ENCODE results near the gene F12.

Gene F12

GRCh38 chr5:177410575-177410974 is 1.2 kb upstream of the F12 start:
- no peak for DNase-seq

- no peak for DNase-seq
Observed at GRCh38 chr5:177405805-177406204, 3.6 kb downstream of the F12 start.

GRCh38 chr5:177405312-177405711 is 4.1 kb downstream of the F12 start:
- no peak for DNase-seq

GRCh38 chr5:177404641-177405179 is 4.7 kb downstream of the F12 start:
- peak; percentile 18 for DNase-seq

DNA sequence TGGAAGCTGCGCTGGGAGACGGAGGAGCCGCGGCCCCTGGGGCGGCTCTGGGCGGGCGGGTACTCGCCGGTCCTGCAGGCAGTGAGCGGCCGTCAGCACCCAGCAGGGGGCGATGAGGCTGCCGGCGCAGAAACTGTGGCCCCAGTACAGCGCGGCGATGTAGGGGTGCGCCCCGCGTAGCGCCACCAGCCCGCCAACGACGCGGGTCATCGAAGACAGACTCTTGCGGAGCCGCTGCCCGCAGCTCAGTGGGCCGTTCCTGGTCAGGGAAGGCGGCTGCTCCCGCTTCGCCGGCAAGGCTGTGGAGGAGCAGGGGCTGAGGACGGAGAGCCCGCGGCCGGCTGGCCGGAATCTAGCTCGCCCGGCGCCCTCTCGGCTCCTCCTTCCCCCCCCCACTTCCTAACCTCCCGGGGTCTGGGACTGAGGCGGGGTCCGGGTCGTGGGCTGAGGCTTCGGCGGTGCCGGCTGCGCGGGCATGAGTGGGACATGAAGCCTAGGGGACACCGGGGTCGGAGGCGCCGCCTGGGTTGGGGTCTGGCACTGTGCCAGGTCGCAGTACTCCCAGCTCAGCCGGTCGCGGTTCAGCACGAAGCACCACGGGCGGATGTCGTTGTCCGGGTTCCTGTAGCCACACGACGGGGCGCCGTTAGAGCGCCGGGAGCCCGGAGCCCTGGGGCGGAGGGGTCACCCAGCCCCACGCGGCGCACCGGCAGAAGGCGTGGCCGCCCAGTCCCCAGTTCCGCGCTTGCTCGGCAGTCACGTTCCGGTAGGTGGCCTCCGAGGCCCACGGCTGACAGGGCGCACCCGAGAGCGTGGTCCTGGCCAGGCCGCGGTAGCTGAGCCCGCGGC is 5.3 kb downstream of the F12 start:
- DNase-seq = peak; percentile 21

- no peak for DNase-seq
Observed at GRCh38 chr5:177403102-177403791, 6.1 kb downstream of the F12 start.

DNA sequence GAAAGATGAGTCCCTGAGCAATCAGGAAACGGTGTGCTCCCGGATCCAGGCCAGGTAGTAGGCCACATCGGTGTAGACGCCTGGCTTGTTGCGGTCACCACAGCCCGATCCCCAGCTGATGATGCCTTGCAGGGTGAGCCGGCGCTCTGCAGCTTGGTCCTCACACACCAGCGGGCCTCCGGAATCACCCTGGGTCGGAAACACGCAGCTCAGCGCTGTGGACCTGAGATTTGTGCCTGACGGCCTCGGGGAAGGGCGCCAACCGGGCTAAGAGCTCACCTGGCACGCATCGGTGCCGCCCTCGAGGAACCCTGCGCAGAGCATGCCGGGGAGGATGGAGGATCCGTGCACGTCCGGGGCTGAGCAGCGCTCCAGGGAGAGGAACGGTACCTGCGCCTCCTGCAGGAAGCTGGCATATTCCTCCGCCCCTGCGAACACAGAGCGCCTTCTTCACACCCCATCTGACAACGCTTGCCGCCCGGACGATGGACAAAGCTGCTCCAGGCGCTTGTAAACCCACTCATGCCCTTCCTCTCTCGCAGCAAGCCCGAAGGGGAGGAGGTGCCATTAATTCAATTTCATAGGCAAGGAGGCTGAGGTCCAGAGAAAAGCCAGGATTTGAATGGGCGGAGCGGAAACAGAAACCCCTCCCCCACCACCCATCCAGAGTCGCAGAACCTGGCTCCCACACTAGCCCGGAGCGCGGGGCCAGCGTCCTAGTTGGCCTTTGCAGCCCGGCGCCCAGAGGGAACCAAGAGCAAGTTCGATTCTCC is 6.9 kb downstream of the F12 start:
- no peak for DNase-seq

DNA sequence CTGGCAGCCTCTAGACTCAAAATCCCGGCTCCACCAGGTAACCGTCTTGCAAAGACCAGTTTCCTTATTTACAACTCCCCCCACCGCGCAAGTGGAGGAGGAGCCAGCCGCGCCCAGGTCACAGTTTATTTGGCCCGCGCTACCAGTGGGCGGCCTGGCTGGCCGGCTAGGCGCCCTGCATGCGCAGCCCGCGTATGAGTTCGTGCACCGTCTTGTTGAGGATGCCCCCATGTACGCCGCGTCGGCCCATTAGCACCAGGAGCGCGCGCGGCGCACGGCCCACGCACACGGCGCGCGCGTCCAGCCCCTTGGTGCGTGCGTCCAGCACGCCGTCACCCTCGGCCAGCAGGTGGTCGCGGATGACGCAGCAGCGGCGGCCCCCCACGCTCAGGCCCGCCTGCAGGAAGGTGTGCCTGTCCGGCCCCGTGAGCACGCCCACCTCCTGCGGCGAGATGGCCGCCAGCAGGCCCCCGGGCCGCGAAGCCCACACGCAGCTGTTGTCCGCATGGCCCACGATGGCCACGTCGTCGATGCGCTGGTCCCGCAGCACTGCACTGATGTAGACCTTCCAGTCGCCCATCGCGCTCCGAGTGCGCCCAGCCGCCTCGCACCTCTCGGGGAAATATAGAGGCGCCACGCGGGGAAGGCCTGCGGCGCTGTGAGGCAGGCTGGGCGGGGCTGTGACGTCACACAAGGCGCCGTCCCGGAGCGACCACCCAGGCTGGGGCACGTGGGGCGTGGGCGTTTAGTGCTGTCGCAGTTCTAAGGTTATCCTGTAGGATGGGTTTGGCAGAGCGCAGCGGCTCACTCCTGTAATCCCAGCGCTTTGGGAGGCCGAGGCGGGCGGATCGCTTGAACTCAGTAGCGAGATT is 9.1 kb downstream of the F12 start, which contains the start of gene PFN3:
TSS of gene PFN3 (minus strand) at position 665 of the 872 bp plus-strand sequence. CDS start at position 580, 85 bp downstream.
- DNase-seq = no peak

DNA sequence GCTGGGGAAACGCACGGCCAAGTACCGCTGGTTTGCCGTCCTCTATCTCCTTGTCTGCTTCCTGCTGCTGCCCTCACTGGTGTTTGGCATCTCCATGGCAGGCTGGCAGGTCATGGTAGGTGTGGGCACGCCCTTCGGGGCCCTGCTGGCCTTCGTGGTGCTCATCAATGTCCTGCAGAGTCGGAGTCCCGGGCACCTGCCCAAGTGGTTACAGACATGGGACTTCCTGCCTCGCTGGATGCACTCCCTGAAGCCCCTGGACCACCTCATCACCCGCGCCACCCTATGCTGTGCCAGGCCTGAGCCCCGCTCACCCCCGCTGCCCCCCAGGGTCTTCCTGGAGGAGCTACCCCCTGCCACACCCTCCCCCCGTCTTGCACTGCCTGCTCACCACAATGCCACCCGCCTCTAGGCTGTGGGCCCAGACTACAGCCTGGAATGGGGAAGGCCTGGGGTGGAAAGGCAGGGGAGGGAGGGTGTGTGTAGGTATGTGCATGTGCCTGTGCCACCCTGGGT is 11.4 kb downstream of the F12 start:
- DNase-seq = no peak

DNA sequence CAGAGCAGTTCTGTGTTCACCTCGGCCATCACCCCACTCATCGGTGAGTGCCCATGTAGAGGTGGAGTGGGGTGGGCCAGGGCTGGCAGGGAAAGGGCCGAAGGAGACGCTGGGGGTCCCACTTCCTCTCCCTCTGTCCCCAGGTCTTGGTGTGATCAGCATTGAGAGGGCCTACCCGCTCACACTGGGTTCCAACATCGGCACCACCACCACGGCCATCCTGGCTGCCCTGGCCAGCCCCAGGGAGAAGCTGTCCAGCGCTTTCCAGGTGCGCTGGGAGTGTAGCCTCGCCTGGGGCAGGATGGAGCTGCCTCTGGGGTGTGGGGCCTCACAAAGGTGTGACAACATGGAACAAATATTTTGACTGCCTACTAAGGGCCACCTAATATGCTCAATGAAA is 12.6 kb downstream of the F12 start:
- DNase-seq = no peak

DNA sequence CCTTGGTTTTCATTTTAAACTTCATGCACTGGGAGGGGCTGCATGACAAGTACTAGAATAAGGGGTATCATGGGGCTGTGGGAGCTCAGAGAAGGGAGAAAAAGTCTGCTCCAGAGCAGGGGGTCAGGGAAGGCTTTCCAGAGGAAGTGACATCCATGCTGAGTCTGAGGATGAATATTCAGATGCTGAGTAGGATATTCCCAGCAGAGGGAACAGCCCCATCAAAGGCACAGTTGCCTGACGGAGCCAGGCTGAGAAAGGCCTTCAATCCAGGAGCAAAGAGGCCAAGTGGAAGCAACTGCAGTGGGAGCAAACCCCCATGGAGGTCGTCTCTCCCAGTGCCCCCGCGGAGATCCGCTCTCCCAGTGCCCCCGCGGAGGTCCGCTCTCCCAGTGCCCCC is 13.3 kb downstream of the F12 start:
- DNase-seq = no peak

DNA sequence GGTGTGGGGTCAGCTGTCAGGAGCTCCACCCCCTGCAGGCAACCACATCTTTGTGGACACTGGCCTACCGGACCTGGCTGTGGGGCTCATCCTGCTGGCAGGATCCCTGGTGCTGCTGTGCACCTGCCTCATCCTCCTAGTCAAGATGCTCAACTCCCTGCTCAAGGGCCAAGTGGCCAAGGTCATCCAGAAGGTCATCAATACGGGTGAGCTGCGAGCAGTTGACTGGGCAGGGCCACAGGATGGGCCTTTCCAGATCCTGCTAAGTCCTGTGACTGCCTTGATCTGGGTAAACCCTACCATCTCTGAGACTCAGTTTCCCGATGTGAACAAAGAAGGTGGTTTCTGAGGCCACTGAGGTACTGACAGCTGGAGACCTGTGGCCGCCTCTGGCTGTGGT is 15.4 kb downstream of the F12 start:
- DNase-seq = no peak

DNA sequence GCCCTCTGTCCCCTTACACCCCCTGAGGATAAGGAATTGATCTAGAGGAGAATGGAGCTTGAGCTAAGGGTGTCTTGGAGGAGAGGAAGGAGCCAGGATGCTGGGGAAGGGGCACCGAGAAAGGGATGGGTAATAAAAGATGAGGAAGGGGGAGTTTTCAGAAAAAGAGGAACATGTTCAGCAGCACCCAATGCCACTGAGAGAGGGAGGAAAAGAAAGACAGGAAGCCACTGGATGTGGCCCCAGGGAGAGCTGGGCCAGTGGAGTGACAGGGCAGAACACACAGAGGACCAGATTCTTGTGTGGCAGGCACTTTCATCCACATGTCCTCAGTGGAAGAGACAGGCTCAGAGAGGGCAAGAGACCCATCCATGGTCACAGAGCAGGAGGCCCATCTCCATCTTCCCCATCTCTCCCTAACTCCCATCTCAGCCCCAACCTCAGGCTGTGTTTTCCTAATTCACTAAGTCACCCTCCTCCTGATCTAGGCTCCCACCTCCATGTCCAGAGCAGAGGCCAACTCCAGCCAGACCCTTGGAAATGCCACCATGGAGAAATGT is 16.1 kb downstream of the F12 start:
- DNase-seq = no peak

GRCh38 chr5:177392765-177393164 is 16.6 kb downstream of the F12 start:
- no peak for DNase-seq

DNA sequence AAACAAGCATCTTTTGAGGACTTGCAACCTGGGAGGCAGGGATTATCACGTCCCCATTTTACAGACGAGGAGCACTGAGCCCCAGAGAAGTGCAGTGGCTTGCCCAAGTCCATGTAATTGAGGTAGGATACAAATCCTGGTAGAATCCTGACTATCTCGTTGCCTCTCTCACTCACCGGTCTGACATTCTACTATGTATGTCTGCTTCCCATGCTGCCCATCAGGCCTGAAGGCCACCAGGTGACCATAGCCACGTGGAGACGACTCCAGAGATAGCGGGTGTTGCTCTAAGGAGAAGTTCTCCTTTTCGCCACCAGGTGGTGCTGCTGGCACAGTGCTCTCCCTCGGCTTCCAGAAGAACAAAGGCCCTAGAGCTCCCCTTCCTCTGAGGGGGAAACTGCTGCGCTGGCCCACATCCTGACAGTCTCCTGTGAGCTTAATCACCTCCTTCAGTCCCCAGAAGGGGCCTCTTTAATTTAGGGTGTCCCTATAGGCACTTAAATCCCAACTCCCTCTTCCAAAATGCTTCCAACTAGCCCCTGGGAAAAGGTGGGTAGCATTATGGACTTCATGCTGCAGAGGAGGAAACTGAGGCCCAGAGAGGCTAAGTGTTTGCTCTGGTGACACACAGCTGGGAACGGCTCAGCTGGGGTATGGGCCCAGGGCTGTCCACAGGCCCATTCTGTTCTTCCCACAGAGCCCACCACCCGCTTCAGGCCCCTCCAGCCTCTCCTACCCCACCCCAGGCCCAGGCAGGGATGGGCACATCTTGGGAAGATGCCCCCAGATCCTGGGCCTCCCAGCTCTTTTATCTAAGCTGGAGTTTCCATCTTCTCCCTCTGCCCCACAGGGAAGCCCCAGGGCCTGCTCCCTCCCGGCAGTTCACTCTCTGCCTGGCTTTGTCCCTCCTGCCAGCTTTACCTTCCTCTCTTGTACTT is 18.7 kb downstream of the F12 start:
- DNase-seq = peak; percentile 52

DNA sequence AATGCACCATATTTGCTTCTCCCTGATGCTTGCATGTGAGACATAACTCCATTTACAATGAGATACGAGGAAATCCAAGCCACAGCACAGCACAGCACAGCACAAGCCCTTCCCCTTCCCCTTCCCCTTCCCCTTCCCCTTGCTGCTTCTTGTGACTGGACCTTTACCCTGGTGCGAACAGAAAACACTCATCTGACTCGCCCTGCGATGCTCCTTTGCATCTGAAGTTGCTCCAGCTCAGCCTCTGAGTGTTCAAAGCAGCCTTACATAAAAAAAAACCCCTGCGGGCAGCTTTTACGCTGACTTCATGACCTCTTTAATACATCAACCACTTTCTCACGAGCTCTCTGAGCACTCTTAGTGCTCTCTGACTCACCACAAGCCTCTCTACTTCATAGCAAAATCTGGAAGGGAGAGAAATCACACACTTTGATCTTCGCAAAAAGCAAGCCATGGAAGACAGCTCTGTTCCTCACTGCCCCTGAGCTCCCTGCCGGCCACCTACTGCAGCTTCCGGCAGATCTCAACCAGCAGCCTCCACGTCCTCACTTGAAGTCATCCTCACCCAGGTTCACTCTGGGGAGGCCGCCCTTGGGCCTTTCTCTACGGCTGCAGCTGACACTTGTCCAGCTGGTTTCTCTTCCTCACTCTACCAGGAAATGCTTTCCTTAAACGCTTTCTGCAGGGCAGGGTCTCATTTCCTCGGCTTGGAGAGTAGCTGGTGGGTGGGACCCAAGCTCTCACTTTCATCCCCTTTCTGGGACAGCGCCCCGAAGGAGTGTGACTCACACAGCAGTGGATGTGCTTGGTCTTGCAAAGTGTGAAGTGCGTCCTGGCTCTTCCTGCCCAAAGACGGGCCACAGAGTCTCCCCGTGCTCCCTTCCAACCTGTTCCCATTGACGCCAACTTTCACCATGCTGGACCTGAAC is 19.9 kb downstream of the F12 start:
- DNase-seq = no peak

GRCh38 chr5:177388521-177389052 is 20.8 kb downstream of the F12 start:
- DNase-seq = no peak

GRCh38 chr5:177387405-177387804 is 22.0 kb downstream of the F12 start:
- no peak for DNase-seq

GRCh38 chr5:177386542-177386941 is 22.8 kb downstream of the F12 start:
- no peak for DNase-seq
